ENCODE measurements around the gene TIE1.

Gene TIE1

GRCh38 chr1:43299101-43299500, 1.7 kb upstream of the TIE1 start:
- no peak for DNase-seq (ENCODE audit: low read depth, low spot score)
- H3K4me3 ChIP-seq (ENCODE audit: low read depth, low read length) = no peak overlapping the region
- in situ Hi-C loops (cut with HindIII; ENCODE audit: low sequenced_read_pairs) = no loop called here
- no peak for TF ChIP-seq CTCF (IDR thresholded peaks at IDR 0.05; ENCODE audit: low read depth, low read length)

- no peak for DNase-seq (ENCODE audit: low read depth, low spot score)
- no peak overlapping the region for H3K4me3 ChIP-seq (ENCODE audit: low read depth, low read length)
- no peak for TF ChIP-seq CTCF (IDR thresholded peaks at IDR 0.05; ENCODE audit: low read depth, low read length)
These were observed 1.4 kb downstream of the TIE1 start for GRCh38 chr1:43302201-43302600.

GRCh38 chr1:43302721-43303470, 2.1 kb downstream of the TIE1 start:
- no peak for DNase-seq (ENCODE audit: low read depth, low spot score)
- no peak overlapping the region for H3K4me3 ChIP-seq (ENCODE audit: low read depth, low read length)
- no peak for TF ChIP-seq CTCF (IDR thresholded peaks at IDR 0.05; ENCODE audit: low read depth, low read length)
- in situ Hi-C loops (cut with HindIII; ENCODE audit: low sequenced_read_pairs) = no loop called here

More at GRCh38 chr1:43302201-43302600, 1.4 kb downstream of the TIE1 start:
- in situ Hi-C loops (cut with HindIII; ENCODE audit: low sequenced_read_pairs) = no loop called here

- TF ChIP-seq CTCF (IDR thresholded peaks at IDR 0.05; ENCODE audit: low read depth, low read length) = no peak
- H3K4me3 ChIP-seq (ENCODE audit: low read depth, low read length) = no peak overlapping the region
- DNase-seq (ENCODE audit: low read depth, low spot score) = no peak
- in situ Hi-C loops (cut with HindIII; ENCODE audit: low sequenced_read_pairs) = no loop called here
These were observed 2.9 kb downstream of the TIE1 start for GRCh38 chr1:43303471-43304313.

GRCh38 chr1:43304314-43304681, 3.5 kb downstream of the TIE1 start:
- in situ Hi-C loops (cut with HindIII; ENCODE audit: low sequenced_read_pairs) = no loop called here
- DNase-seq (ENCODE audit: low read depth, low spot score) = no peak
- no peak overlapping the region for H3K4me3 ChIP-seq (ENCODE audit: low read depth, low read length)
- TF ChIP-seq CTCF (IDR thresholded peaks at IDR 0.05; ENCODE audit: low read depth, low read length) = no peak

- no peak overlapping the region for H3K4me3 ChIP-seq (ENCODE audit: low read depth, low read length)
- TF ChIP-seq CTCF (IDR thresholded peaks at IDR 0.05; ENCODE audit: low read depth, low read length) = no peak
- in situ Hi-C loops (cut with HindIII; ENCODE audit: low sequenced_read_pairs) = no loop called here
- DNase-seq (ENCODE audit: low read depth, low spot score) = no peak
These were observed 4.1 kb downstream of the TIE1 start for GRCh38 chr1:43304771-43305300.

Measured in astrocyte of the spinal cord (primary cell).